WTC11 (cell line): ENCODE measurements around the gene ADAM12. TPM values are rescaled to one million over a fixed set of nuclear protein-coding genes. Genes with fewer than 3 reads are reported as not detected.

Experiments used
- ATAC-seq: fragments of 200-7000 bp; cut with Tn5 transposase; 2 replicates; pipeline ENCODE4 v1.10.0; 2021; ENCODE audit warnings: mild to moderate bottlenecking, moderate library complexity
- CTCF ChIA-PET: fragments of 300-600 bp; sonication (Branson Sonifier 250); formaldehyde crosslinking; loops from one replicate; lab custom pipeline; 2021; ENCODE audit warnings: antibody characterized with exemption; lab: Charles Lee
- POLR2A ChIA-PET: fragments of 350-600 bp; sonication (Branson Sonifier 250); formaldehyde crosslinking; loops from one replicate; lab custom pipeline; 2021; ENCODE audit warnings: antibody characterized with exemption; lab: Charles Lee
- DNase-seq: peaks from one replicate; pipeline ENCODE4 v3.0.0; 2021; ENCODE audit warnings: low spot score
- H3K27ac Mint-ChIP-seq: 2 replicates; pipeline ENCODE4 v1.8.0; 2021; ENCODE audit warnings: mixed read lengths
- H3K27me3 Mint-ChIP-seq: 2 replicates; pipeline ENCODE4 v1.8.0; 2021; ENCODE audit warnings: low read depth, mild to moderate bottlenecking, moderate library complexity, mixed read lengths
- H3K36me3 Mint-ChIP-seq: 2 replicates; pipeline ENCODE4 v1.8.0; 2021; ENCODE audit warnings: mixed read lengths
- H3K4me1 Mint-ChIP-seq: 2 replicates; pipeline ENCODE4 v1.8.0; 2022; ENCODE audit warnings: mixed read lengths
- H3K4me3 Mint-ChIP-seq: 2 replicates; pipeline ENCODE4 v1.8.0; 2021; ENCODE audit warnings: mild to moderate bottlenecking, moderate library complexity, mixed read lengths
- H3K9me3 Mint-ChIP-seq: 2 replicates; pipeline ENCODE4 v1.8.0; 2021; ENCODE audit warnings: mixed read lengths
- ATF1 ChIP-seq: sonication (generic); formaldehyde crosslinking; IDR thresholded peaks from 2 replicates; pipeline ENCODE4 v1.8.1; 2023; ENCODE audit warnings: mild to moderate bottlenecking, moderate library complexity, missing genetic modification reagents
- ETV6 ChIP-seq: sonication (generic); formaldehyde crosslinking; IDR thresholded peaks from 2 replicates; pipeline ENCODE4 v1.8.1; 2022; ENCODE audit warnings: mild to moderate bottlenecking, missing genetic modification reagents
- GABPB1 ChIP-seq: sonication (generic); formaldehyde crosslinking; IDR thresholded peaks from 2 replicates; pipeline ENCODE4 v1.8.1; 2023; ENCODE audit warnings: mild to moderate bottlenecking, missing genetic modification reagents
- HMGA2 ChIP-seq: fragments of 250-450 bp; sonication (Bioruptor Pico); IDR thresholded peaks from 2 replicates; pipeline ENCODE4 v1.4.0; 2021; ENCODE audit warnings: mild to moderate bottlenecking, moderate library complexity
- IRF2 ChIP-seq: sonication (generic); formaldehyde crosslinking; IDR thresholded peaks from 2 replicates; pipeline ENCODE4 v1.8.0; 2022; ENCODE audit warnings: low read depth, missing genetic modification reagents, borderline replicate concordance
- JAZF1 ChIP-seq: fragments of 250-450 bp; sonication (Bioruptor Pico); IDR thresholded peaks from 2 replicates; pipeline ENCODE4 v1.9.0; 2021; ENCODE audit warnings: moderate library complexity, mild to moderate bottlenecking, inconsistent platforms
- KAT7 ChIP-seq: sonication (generic); formaldehyde crosslinking; IDR thresholded peaks from 2 replicates; pipeline ENCODE4 v1.8.1; 2023; ENCODE audit warnings: missing genetic modification reagents, mild to moderate bottlenecking, borderline replicate concordance
- MXD4 ChIP-seq: fragments of 250-450 bp; sonication (Bioruptor Pico); IDR thresholded peaks from 2 replicates; pipeline ENCODE4 v1.8.0; 2021; ENCODE audit warnings: mild to moderate bottlenecking, moderate library complexity, borderline replicate concordance
- MYBL2 ChIP-seq: sonication (generic); formaldehyde crosslinking; IDR thresholded peaks from 2 replicates; pipeline ENCODE4 v1.8.1; 2023; ENCODE audit warnings: mild to moderate bottlenecking, moderate library complexity, missing genetic modification reagents
- NFYB ChIP-seq: sonication (generic); formaldehyde crosslinking; conservative IDR thresholded peaks from 2 replicates; pipeline ENCODE4 v1.8.0; 2022; ENCODE audit warnings: low read depth, missing genetic modification reagents
- NR1H2 ChIP-seq: sonication (generic); formaldehyde crosslinking; IDR thresholded peaks from 2 replicates; pipeline ENCODE4 v1.9.0; 2021; ENCODE audit warnings: mild to moderate bottlenecking, moderate library complexity, missing genetic modification reagents
- NR3C1 ChIP-seq: sonication (generic); formaldehyde crosslinking; conservative IDR thresholded peaks from 2 replicates; pipeline ENCODE4 v1.8.1; 2023; ENCODE audit warnings: low read depth, mild to moderate bottlenecking, missing genetic modification reagents
- OVOL2 ChIP-seq: fragments of 250-450 bp; sonication (Bioruptor Pico); IDR thresholded peaks from 2 replicates; pipeline ENCODE4 v1.9.0; 2021; ENCODE audit warnings: mild to moderate bottlenecking, borderline replicate concordance
- SMAD4 ChIP-seq: sonication (generic); formaldehyde crosslinking; IDR thresholded peaks from 2 replicates; pipeline ENCODE4 v1.8.0; 2022; ENCODE audit warnings: mild to moderate bottlenecking, missing genetic modification reagents
- TCF7 ChIP-seq: sonication (generic); formaldehyde crosslinking; IDR thresholded peaks from 2 replicates; pipeline ENCODE4 v1.8.0; 2022; ENCODE audit warnings: mild to moderate bottlenecking, low read depth, missing genetic modification reagents, moderate library complexity
- TEAD4 ChIP-seq: sonication (generic); formaldehyde crosslinking; IDR thresholded peaks from 2 replicates; pipeline ENCODE4 v1.8.0; 2022; ENCODE audit warnings: mild to moderate bottlenecking, missing genetic modification reagents
- TP53 ChIP-seq: sonication (generic); formaldehyde crosslinking; IDR thresholded peaks from 2 replicates; pipeline ENCODE4 v1.8.1; 2023; ENCODE audit warnings: mild to moderate bottlenecking, missing genetic modification reagents
- ZBTB21 ChIP-seq: sonication (generic); formaldehyde crosslinking; IDR thresholded peaks from 2 replicates; pipeline ENCODE4 v1.8.1; 2023; ENCODE audit warnings: mild to moderate bottlenecking, missing genetic modification reagents, borderline replicate concordance
- ZNF263 ChIP-seq: sonication (generic); formaldehyde crosslinking; IDR thresholded peaks from 2 replicates; pipeline ENCODE4 v1.8.1; 2022; ENCODE audit warnings: low read depth, mild to moderate bottlenecking, moderate library complexity, missing genetic modification reagents
- ZNF396 ChIP-seq: fragments of 250-450 bp; sonication (Bioruptor Pico); IDR thresholded peaks from 2 replicates; pipeline ENCODE4 v1.8.0; 2021; ENCODE audit warnings: mild to moderate bottlenecking, moderate library complexity, borderline replicate concordance
- ZNF423 ChIP-seq: fragments of 250-450 bp; sonication (Bioruptor Pico); IDR thresholded peaks from 2 replicates; pipeline ENCODE4 v2.1.2; 2022; ENCODE audit warnings: mild to moderate bottlenecking, moderate library complexity
- total RNA-seq: library from RNA; stranded (reverse); gene quantifications from 3 replicates; pipeline ENCODE4 v1.2.3, GENCODE V29; 2021
- TF ChIP-seq, protein P1 (sequence below): fragments of 200-600 bp; IDR thresholded peaks from 2 replicates; pipeline ENCODE4 v1.8.0; 2022; ENCODE audit warnings: antibody characterized with exemption
- TF ChIP-seq, protein P2 (sequence below): sonication (generic); formaldehyde crosslinking; IDR thresholded peaks from 2 replicates; pipeline ENCODE4 v1.8.1; 2022; ENCODE audit warnings: mild to moderate bottlenecking, moderate library complexity, missing genetic modification reagents
- TF ChIP-seq, protein P3 (sequence below): sonication (generic); formaldehyde crosslinking; IDR thresholded peaks from 2 replicates; pipeline ENCODE4 v1.8.1; 2023; ENCODE audit warnings: mild to moderate bottlenecking, moderate library complexity, missing genetic modification reagents
- TF ChIP-seq, protein P4 (sequence below): sonication (generic); formaldehyde crosslinking; IDR thresholded peaks from 2 replicates; pipeline ENCODE4 v1.8.1; 2023; ENCODE audit warnings: mild to moderate bottlenecking, missing genetic modification reagents
- TF ChIP-seq, protein P5 (sequence below): sonication (generic); formaldehyde crosslinking; IDR thresholded peaks from 2 replicates; pipeline ENCODE4 v1.8.1; 2022; ENCODE audit warnings: low read depth, missing genetic modification reagents, borderline replicate concordance
- TF ChIP-seq, protein P6 (sequence below): fragments of 250-450 bp; sonication (Bioruptor Pico); IDR thresholded peaks from 2 replicates; pipeline ENCODE4 v1.8.0; 2021; ENCODE audit warnings: mild to moderate bottlenecking
- TF ChIP-seq, protein P7 (sequence below): sonication (generic); formaldehyde crosslinking; IDR thresholded peaks from 2 replicates; pipeline ENCODE4 v1.8.1; 2022; ENCODE audit warnings: low read depth, mild to moderate bottlenecking, moderate library complexity, missing genetic modification reagents, borderline replicate concordance

ADAM12 gene
- total RNA-seq, 1 experiment from 2014 or later, result 0.22 TPM

DNA sequence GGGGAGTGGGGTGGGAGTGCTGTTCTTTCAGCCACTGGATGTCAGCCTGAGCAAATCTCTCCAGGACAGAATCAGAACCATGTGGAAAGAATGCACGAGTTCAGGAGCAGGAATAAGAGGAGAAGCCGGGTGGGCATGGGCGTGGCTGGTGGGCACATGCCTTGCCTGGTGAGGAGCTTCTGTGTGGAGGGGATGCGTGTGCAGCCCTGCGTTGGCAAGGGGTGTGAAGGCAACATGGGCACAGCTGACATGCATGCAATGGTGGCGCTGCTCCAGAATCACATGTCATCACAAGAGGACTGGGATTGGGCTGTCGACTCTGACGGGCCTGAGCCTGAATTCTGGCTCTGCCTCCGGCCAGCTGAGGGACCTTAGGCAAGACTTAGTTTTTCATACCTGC, 162.1 kb downstream of the ADAM12 start:
- no peak for DNase-seq
- ChIA-PET POLR2A (no interaction called here), CTCF (no interaction called here)
- Mint-ChIP-seq H3K27ac (no peak overlapping the region), H3K4me3 (no peak overlapping the region), H3K9me3 (no peaks in the 10 kb centered on the region), H3K27me3 (no peaks in the 10 kb centered on the region), H3K36me3 (no peaks in the 10 kb centered on the region), H3K4me1 (peaks cover 24% of the 10 kb centered on the region)
- ATAC-seq, result no peak
- TF ChIP-seq TEAD4 (CRISPR knock-in tag), result no peak
- TF ChIP-seq TCF7 (CRISPR knock-in tag), result no peak
- TF ChIP-seq ETV6 (CRISPR knock-in tag), result no peak
- no peak for TF ChIP-seq IRF2 (CRISPR knock-in tag)
- TF ChIP-seq TP53 (CRISPR knock-in tag), result no peak
- no peak for TF ChIP-seq ZNF423
- no peak for TF ChIP-seq ZBTB21 (CRISPR knock-in tag)
- TF ChIP-seq SMAD4 (CRISPR knock-in tag), result no peak
- TF ChIP-seq NR3C1 (CRISPR knock-in tag), result no peak
- TF ChIP-seq MXD4, result no peak
- no peak for TF ChIP-seq OVOL2 (CRISPR knock-in tag)
- TF ChIP-seq, protein P1, sequence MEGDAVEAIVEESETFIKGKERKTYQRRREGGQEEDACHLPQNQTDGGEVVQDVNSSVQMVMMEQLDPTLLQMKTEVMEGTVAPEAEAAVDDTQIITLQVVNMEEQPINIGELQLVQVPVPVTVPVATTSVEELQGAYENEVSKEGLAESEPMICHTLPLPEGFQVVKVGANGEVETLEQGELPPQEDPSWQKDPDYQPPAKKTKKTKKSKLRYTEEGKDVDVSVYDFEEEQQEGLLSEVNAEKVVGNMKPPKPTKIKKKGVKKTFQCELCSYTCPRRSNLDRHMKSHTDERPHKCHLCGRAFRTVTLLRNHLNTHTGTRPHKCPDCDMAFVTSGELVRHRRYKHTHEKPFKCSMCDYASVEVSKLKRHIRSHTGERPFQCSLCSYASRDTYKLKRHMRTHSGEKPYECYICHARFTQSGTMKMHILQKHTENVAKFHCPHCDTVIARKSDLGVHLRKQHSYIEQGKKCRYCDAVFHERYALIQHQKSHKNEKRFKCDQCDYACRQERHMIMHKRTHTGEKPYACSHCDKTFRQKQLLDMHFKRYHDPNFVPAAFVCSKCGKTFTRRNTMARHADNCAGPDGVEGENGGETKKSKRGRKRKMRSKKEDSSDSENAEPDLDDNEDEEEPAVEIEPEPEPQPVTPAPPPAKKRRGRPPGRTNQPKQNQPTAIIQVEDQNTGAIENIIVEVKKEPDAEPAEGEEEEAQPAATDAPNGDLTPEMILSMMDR, result no peak
- TF ChIP-seq, protein P2, sequence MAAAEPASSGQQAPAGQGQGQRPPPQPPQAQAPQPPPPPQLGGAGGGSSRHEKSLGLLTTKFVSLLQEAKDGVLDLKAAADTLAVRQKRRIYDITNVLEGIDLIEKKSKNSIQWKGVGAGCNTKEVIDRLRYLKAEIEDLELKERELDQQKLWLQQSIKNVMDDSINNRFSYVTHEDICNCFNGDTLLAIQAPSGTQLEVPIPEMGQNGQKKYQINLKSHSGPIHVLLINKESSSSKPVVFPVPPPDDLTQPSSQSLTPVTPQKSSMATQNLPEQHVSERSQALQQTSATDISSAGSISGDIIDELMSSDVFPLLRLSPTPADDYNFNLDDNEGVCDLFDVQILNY (CRISPR knock-in tag), result no peak
- TF ChIP-seq, protein P3, sequence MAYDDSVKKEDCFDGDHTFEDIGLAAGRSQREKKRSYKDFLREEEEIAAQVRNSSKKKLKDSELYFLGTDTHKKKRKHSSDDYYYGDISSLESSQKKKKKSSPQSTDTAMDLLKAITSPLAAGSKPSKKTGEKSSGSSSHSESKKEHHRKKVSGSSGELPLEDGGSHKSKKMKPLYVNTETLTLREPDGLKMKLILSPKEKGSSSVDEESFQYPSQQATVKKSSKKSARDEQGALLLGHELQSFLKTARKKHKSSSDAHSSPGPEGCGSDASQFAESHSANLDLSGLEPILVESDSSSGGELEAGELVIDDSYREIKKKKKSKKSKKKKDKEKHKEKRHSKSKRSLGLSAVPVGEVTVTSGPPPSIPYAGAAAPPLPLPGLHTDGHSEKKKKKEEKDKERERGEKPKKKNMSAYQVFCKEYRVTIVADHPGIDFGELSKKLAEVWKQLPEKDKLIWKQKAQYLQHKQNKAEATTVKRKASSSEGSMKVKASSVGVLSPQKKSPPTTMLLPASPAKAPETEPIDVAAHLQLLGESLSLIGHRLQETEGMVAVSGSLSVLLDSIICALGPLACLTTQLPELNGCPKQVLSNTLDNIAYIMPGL, result no peak
- no peak for TF ChIP-seq ZNF396 (CRISPR knock-in tag)
- TF ChIP-seq, protein P4, sequence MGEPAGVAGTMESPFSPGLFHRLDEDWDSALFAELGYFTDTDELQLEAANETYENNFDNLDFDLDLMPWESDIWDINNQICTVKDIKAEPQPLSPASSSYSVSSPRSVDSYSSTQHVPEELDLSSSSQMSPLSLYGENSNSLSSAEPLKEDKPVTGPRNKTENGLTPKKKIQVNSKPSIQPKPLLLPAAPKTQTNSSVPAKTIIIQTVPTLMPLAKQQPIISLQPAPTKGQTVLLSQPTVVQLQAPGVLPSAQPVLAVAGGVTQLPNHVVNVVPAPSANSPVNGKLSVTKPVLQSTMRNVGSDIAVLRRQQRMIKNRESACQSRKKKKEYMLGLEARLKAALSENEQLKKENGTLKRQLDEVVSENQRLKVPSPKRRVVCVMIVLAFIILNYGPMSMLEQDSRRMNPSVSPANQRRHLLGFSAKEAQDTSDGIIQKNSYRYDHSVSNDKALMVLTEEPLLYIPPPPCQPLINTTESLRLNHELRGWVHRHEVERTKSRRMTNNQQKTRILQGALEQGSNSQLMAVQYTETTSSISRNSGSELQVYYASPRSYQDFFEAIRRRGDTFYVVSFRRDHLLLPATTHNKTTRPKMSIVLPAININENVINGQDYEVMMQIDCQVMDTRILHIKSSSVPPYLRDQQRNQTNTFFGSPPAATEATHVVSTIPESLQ, result no peak
- TF ChIP-seq, protein P5, sequence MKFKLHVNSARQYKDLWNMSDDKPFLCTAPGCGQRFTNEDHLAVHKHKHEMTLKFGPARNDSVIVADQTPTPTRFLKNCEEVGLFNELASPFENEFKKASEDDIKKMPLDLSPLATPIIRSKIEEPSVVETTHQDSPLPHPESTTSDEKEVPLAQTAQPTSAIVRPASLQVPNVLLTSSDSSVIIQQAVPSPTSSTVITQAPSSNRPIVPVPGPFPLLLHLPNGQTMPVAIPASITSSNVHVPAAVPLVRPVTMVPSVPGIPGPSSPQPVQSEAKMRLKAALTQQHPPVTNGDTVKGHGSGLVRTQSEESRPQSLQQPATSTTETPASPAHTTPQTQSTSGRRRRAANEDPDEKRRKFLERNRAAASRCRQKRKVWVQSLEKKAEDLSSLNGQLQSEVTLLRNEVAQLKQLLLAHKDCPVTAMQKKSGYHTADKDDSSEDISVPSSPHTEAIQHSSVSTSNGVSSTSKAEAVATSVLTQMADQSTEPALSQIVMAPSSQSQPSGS, result no peak

DNA sequence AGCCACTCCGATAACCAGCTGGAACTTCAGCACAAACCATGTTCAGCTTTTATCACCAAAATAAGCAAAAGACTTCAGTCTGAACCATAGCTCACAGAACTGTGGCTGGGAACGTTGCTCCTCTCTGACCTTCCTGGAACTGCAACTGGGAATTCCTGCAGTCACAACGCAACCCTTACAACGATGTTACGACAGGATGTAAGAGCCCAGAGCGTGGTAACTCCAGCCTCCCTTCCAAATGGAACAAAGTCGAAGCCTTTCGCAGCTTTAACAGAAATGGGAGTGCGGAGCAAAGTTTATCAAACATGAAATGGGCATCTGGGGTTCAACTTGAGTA, 162.6 kb downstream of the ADAM12 start:
- H3K4me3 Mint-ChIP-seq, result no peak overlapping the region
- no peaks in the 10 kb centered on the region for H3K27me3 Mint-ChIP-seq
- ATAC-seq (no peak), DNase-seq (no peak)
- peaks cover 24% of the 10 kb centered on the region for H3K4me1 Mint-ChIP-seq
- no peaks in the 10 kb centered on the region for H3K36me3 Mint-ChIP-seq
- CTCF ChIA-PET, result interaction anchor here (0.5 kb wide), 1 partner anchor 251 kb away, joined by 4 read pairs; no protein-coding TSS in a partner anchor
- H3K9me3 Mint-ChIP-seq, result no peaks in the 10 kb centered on the region
- TF ChIP-seq, protein P6, sequence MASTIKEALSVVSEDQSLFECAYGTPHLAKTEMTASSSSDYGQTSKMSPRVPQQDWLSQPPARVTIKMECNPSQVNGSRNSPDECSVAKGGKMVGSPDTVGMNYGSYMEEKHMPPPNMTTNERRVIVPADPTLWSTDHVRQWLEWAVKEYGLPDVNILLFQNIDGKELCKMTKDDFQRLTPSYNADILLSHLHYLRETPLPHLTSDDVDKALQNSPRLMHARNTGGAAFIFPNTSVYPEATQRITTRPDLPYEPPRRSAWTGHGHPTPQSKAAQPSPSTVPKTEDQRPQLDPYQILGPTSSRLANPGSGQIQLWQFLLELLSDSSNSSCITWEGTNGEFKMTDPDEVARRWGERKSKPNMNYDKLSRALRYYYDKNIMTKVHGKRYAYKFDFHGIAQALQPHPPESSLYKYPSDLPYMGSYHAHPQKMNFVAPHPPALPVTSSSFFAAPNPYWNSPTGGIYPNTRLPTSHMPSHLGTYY, result no peak
- TF ChIP-seq, protein P7, sequence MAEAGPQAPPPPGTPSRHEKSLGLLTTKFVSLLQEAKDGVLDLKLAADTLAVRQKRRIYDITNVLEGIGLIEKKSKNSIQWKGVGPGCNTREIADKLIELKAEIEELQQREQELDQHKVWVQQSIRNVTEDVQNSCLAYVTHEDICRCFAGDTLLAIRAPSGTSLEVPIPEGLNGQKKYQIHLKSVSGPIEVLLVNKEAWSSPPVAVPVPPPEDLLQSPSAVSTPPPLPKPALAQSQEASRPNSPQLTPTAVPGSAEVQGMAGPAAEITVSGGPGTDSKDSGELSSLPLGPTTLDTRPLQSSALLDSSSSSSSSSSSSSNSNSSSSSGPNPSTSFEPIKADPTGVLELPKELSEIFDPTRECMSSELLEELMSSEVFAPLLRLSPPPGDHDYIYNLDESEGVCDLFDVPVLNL (CRISPR knock-in tag), result no peak
- no peak for TF ChIP-seq IRF2 (CRISPR knock-in tag)
- no peak for TF ChIP-seq JAZF1
- no peak for TF ChIP-seq ZNF263 (CRISPR knock-in tag)
- TF ChIP-seq ATF1, result no peak
- no peak for TF ChIP-seq NFYB
- TF ChIP-seq MYBL2 (CRISPR knock-in tag), result no peak
- no peak for TF ChIP-seq HMGA2 (CRISPR knock-in tag)
- no peak for TF ChIP-seq GABPB1 (CRISPR knock-in tag)
- TF ChIP-seq NR1H2 (CRISPR knock-in tag), result no peak
- TF ChIP-seq KAT7 (CRISPR knock-in tag), result no peak
- H3K27ac Mint-ChIP-seq, result no peak overlapping the region
- POLR2A ChIA-PET, result no interaction called here
